ENCODE measurements around the gene GPHN.
A peak's percentile ranks its signal among the peaks of the same experiment; 100 is the strongest.
"Not testable (repeated sequence)": the region's sequence is repeated elsewhere in the genome, so short reads cannot be mapped to it uniquely, and the experiment has no call there.

The GPHN gene

GRCh38 chr14:66651536-66652220, 143.7 kb downstream of the GPHN start:
- DNase-seq (ENCODE audit: low read depth, low spot score): no peak

GRCh38 chr14:66652525-66653106, 144.7 kb downstream of the GPHN start:
- DNase-seq (ENCODE audit: low read depth, low spot score): no peak

- DNase-seq (ENCODE audit: low read depth, low spot score): no peak
Observed at GRCh38 chr14:66657780-66658179, 149.8 kb downstream of the GPHN start.

GRCh38 chr14:66662374-66662773, 154.4 kb downstream of the GPHN start:
- no peak for DNase-seq (ENCODE audit: low read depth, low spot score)

- DNase-seq (ENCODE audit: low read depth, low spot score): no peak
Observed at GRCh38 chr14:66677780-66678179, 169.8 kb downstream of the GPHN start.

GRCh38 chr14:66680216-66680615, 172.3 kb downstream of the GPHN start:
- DNase-seq (ENCODE audit: low read depth, low spot score): no peak

GRCh38 chr14:66696326-66696725, 188.4 kb downstream of the GPHN start:
- no peak for DNase-seq (ENCODE audit: low read depth, low spot score)

- DNase-seq (ENCODE audit: low read depth, low spot score): no peak
Observed at GRCh38 chr14:66698503-66698902, 190.6 kb downstream of the GPHN start.

GRCh38 chr14:66701813-66702212, 193.9 kb downstream of the GPHN start:
- no peak for DNase-seq (ENCODE audit: low read depth, low spot score)

- DNase-seq (ENCODE audit: low read depth, low spot score): no peak
Observed at GRCh38 chr14:66708267-66708666, 200.3 kb downstream of the GPHN start.

GRCh38 chr14:66709291-66709690, 201.3 kb downstream of the GPHN start:
- no peak for DNase-seq (ENCODE audit: low read depth, low spot score)

- not testable (repeated sequence) for DNase-seq (ENCODE audit: low read depth, low spot score)
Observed at GRCh38 chr14:66714291-66714690, 206.3 kb downstream of the GPHN start.

GRCh38 chr14:66715313-66715712, 207.4 kb downstream of the GPHN start:
- DNase-seq (ENCODE audit: low read depth, low spot score): not testable (repeated sequence)

GRCh38 chr14:66716227-66716626, 208.3 kb downstream of the GPHN start:
- no peak for DNase-seq (ENCODE audit: low read depth, low spot score)

GRCh38 chr14:66717561-66718140, 209.7 kb downstream of the GPHN start:
- DNase-seq (ENCODE audit: low read depth, low spot score): no peak

- no peak for DNase-seq (ENCODE audit: low read depth, low spot score)
Observed at GRCh38 chr14:66724996-66725395, 217.0 kb downstream of the GPHN start.

- not testable (repeated sequence) for DNase-seq (ENCODE audit: low read depth, low spot score)
Observed at GRCh38 chr14:66731298-66731697, 223.4 kb downstream of the GPHN start.

- DNase-seq (ENCODE audit: low read depth, low spot score): no peak
Observed at GRCh38 chr14:66735853-66736252, 227.9 kb downstream of the GPHN start.

GRCh38 chr14:66739826-66740225, 231.9 kb downstream of the GPHN start:
- no peak for DNase-seq (ENCODE audit: low read depth, low spot score)

- DNase-seq (ENCODE audit: low read depth, low spot score): no peak
Observed at GRCh38 chr14:66745078-66745477, 237.1 kb downstream of the GPHN start.

GRCh38 chr14:66746316-66747006, 238.5 kb downstream of the GPHN start:
- DNase-seq (ENCODE audit: low read depth, low spot score): peak; percentile 2

- DNase-seq (ENCODE audit: low read depth, low spot score): no peak
Observed at GRCh38 chr14:66752109-66752508, 244.2 kb downstream of the GPHN start.

Data from brain pericyte (primary cell).